Measurements from ENCODE around the gene PTTG1IP.

PTTG1IP gene

DNA sequence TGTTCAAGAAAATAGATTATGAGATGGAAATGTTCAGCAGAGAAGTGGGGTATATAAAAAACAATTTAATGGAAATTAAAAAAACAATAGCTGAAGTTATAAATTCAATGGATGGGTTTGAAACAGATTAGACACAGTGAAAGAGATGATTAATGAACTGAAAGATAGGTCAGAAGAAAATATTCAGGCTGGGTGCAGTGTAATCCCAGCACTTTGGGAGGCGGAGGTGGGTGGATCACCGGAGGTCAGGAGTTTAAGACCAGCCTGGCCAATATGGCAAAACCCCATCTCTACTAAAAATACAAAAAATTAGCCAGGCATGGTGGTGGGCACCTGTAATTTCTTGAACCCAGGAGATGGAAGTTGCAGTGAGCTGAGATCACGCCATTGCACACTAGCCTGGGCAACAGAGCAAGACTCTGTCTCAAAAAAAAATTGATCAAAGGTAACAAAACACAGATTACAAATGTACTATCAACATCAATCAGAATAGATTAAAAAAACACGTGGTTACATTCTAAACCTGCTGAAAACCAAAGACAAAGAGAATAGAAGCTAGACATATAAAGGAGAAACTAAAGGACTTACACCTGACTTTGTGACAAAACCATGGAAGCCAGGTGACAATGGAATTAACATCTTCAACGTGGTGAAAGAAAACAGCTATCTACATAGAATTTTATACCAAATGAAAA, 50.9 kb downstream of the PTTG1IP start:
- no peak for DNase-seq (ENCODE audit: low read depth)

DNA sequence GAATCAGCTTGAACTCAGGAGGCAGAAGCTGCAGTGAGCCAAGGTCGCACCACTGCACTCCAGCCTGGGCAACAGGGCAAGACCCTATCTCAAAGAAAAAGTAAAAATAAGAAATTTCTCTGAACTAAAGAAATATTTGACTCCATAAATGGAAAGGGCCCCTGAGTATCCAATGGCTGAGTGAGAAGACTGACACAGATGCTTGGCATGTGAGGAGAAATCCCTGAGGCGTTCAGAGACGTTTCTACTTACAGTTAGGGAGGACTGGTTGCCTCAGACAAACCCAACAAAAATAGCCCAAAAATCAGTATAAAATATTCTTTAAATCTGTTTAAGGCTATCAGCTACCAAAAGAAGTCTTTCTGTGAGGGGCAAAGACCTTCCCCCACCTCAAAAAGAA, 52.6 kb downstream of the PTTG1IP start:
- DNase-seq (ENCODE audit: low read depth): no peak

DNA sequence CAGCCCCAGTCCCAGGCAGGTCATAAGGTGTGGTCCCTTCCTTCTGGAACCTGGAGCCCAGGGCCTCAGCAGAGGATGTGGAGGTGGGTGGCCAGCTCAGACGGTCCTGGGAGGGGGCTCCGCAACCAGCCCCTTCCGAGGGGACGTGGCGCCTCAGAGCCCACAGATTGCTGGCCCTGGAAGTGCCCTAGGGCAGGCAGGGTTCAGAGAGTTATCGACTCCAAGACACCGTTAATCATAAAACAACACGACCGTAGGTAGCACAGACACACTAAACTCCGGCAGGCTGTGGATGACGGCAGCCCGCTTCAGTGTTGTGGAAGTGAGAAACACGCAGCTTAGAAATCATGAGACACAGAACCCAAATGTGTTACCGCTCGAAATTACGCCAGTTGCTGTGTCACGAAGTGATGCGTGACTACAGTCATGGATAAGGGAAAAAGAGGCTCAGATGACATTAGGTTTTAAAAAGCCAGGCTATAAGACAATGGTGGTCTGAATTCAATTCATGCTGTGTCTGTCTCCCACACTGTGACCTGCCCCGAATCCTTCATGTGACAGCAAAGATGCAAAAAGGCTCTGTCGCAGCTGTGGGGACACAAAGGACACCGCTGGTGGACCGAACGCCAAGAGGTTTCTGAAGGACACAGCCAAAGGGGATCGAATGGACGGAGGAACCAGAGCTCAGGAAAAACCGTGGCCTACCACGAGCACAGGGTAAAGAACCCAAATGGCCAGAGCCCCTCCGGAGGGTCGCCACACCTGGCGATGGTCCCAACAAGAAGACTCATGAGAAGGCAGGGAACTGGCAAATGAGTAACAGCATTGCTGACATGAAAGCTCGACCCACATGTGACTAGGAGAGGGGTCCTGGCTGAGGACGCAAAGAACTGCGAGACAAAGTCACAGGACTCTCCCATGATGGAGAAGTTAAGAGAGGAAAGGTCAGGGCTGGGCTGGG, 53.9 kb downstream of the PTTG1IP start:
- no peak for DNase-seq (ENCODE audit: low read depth)

DNA sequence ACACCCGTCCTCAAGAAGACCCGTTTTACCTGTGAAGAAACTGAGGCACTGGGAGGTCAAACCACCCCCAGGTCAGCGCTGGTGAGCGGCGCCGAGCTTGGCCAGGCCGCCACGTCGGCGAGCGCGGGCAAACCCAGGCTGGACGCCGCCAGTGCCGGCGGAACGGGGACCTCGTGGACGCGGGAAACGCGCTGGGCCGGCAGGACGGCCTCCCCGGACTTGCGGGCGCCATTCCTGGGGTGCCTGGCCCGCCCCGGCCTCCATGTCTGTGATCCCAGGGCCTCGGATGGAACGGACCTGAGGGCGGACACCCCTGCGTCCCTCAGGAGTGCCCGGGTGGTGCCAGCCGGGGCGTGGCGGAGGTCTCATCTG, 54.9 kb downstream of the PTTG1IP start:
- DNase-seq (ENCODE audit: low read depth): no peak

DNA sequence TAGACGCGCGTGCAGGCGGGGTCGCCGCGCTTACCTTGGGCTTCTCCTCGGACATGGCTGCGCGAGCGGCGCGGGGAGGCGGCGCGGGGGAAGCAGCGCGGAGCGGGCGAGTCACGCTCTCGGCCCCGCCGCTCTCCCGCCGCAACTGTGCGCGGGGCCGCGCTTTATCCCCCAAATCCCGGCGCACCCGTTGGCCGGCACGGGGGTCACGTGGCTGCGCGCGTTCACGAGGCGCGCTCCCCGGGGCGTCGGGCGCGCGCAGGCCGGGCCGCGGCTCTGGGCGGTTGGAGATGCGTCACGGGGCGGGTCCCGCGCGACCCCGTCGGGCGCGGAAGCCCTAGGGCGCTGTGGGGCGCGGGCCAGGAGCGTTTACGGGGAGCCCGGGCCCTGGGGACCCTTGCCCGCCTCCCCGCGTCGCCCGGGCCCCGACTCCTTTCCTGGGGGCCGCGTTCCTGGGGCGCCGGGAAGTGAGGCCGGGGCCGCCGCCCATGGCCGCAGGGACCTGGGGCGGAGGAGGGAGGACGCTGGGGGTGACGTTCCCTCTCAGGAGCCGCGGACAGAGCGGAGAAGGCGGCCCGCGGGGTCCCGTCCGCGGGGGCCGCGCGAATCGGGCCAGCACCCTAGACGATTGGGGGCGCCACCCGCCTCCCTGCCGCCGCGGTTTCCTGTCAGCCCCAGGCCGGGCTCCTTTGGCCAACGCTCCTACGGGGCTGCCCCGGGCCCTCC, 55.4 kb downstream of the PTTG1IP start, which contains the start of gene SUMO3:
Gene SUMO3, minus strand, starts transcription at position 149 of the 726 bp plus-strand sequence. Its CDS starts 94 bp downstream, at position 55.
- DNase-seq (ENCODE audit: low read depth): peak; percentile 80

DNA sequence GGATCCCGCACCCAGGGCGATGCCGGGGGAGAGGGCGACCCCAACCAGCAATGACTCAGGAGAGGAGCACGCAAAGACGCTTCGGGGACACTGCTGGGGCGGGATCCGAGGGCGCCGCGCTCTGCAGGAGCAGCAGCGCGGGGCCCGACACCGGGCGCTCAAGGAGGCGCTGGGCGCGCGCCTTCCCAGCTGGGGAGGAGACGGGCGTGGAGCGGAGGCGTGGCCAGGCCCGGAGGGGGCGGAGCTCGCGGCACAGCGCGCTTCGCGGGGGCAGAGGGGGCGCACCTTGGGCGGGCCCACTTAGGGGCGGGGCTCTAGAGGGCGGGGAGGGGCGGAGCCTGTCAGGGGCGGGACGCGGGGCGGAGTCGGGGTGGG, 56.0 kb downstream of the PTTG1IP start:
- peak; percentile 89 for DNase-seq (ENCODE audit: low read depth)

GRCh38 chr21:44816761-44817505, 56.6 kb downstream of the PTTG1IP start:
- no peak for DNase-seq (ENCODE audit: low read depth)

DNA sequence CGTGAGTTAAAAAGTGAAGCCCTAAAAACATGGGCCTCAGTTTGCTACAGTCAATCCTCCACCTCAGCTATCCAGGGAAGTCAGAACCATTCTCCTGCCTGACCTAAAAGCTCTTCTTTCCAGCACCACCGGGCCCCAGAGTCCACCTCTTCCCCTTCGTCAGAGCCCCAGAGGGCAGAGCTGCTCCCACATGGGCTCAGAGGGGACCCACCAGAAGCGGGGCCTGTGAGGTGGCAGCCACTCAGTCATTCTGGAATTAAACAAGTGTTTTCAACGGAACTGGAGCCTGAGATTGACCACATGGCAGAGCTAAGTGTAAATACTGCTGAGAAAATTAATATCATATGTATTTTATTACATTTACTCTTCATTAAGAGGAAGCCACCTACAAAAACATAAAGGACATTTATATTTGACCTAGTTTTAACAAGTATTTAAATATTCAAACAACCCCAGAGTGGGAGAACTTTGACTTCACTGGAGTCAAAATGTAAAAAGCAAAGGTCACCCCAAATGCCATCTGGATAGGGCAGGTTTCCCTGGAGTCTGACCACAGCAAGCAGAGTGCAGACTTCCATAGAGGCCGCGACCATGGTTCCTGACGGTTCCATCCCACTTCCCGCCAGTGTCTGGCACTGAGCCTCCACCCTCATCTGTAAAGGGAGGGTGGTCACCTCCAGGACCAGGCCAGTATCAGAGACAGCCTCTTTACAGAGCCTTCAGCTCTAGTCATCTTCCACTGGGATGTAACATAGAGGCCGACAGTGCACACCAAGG, 57.5 kb downstream of the PTTG1IP start:
- no peak for DNase-seq (ENCODE audit: low read depth)

GRCh38 chr21:44815225-44815624, 58.3 kb downstream of the PTTG1IP start:
- no peak for DNase-seq (ENCODE audit: low read depth)

DNA sequence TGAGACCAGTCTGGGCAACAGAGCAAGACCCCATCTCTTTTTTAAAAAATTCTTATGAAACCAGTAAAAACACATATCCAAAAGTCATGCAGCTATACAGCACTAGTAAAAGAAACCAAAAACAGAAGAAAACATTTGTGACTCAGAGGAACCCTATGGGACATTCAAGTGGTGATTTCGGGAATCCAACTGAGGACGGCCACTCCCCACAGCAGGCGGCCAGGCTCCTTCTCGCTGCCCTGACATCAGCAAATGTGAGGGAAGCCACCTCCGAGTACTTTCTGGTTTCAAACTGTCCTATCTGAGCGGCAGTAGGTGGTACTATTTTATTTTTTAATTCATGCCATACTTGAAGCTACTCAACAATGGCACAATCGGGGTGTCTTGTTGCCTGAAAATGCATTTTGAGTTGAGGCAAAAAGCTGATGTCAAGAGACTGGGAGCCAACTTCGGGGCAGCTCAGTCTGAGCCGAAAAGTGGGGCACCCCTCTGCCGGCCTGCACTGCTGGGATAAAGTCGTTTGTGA, 58.9 kb downstream of the PTTG1IP start:
- no peak for DNase-seq (ENCODE audit: low read depth)

GRCh38 chr21:44813727-44814126, 59.8 kb downstream of the PTTG1IP start:
- DNase-seq (ENCODE audit: low read depth): no peak

DNA sequence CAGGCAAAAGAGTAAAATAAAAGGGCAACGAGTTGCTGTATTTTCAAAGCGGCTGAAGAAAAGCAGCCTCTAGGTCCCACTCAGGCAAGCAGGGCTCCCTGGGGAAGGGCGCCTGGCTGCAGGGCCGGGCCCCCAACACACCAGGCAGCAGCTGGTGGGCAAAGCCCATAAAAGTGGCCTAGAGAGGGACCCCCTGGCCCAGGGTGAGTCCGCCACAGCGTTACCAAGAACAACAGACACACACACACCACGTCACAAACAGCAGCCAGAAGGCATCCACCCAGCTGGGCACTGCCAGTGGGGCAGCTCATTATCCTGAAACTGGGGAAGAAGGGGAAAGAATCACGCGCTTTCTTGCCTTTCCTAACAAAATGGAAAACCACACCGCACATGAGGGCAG, 60.3 kb downstream of the PTTG1IP start:
- no peak for DNase-seq (ENCODE audit: low read depth)

- DNase-seq (ENCODE audit: low read depth): no peak
These were observed 60.9 kb downstream of the PTTG1IP start for GRCh38 chr21:44812640-44813039.

DNA sequence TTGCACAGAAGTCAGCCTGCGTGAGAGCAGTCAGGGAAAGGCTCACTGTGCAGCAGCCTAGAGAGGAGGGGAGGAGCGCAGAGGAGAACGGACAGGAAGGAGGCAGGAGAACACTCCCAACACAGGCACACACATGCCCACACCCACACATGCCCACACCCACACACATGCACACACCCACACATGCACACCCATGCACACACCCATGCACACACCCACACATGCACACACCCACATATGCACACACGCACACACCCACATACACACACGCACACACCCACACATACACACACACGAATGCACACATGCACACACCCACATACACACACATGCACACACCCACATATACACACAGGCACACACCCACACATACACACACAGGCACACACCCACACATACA, 62.7 kb downstream of the PTTG1IP start:
- no peak for DNase-seq (ENCODE audit: low read depth)

GRCh38 chr21:44805859-44806258, 67.6 kb downstream of the PTTG1IP start:
- no peak for DNase-seq (ENCODE audit: low read depth)

GRCh38 chr21:44805226-44805625, 68.3 kb downstream of the PTTG1IP start:
- DNase-seq (ENCODE audit: low read depth): no peak

DNA sequence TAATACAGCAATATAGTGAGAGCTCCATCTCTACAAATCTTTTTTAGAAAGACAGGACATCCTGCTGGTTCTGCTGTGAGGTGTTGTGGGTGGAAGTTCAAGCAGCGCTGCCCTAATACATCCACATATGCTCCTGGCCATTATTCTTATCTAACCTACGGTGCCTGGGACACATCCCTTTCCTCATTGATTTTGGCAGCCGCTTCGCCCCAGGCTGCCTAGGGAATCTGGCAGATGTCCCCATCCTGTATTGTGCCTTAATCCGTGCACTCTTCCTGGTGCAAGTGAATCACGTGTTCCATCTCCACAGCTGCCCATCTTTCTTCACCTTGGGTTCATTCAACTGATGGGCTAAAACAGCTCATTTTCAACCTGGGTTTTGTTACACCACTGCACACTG, 68.7 kb downstream of the PTTG1IP start:
- DNase-seq (ENCODE audit: low read depth): no peak

GRCh38 chr21:44803651-44804050, 69.8 kb downstream of the PTTG1IP start:
- DNase-seq (ENCODE audit: low read depth): no peak

DNA sequence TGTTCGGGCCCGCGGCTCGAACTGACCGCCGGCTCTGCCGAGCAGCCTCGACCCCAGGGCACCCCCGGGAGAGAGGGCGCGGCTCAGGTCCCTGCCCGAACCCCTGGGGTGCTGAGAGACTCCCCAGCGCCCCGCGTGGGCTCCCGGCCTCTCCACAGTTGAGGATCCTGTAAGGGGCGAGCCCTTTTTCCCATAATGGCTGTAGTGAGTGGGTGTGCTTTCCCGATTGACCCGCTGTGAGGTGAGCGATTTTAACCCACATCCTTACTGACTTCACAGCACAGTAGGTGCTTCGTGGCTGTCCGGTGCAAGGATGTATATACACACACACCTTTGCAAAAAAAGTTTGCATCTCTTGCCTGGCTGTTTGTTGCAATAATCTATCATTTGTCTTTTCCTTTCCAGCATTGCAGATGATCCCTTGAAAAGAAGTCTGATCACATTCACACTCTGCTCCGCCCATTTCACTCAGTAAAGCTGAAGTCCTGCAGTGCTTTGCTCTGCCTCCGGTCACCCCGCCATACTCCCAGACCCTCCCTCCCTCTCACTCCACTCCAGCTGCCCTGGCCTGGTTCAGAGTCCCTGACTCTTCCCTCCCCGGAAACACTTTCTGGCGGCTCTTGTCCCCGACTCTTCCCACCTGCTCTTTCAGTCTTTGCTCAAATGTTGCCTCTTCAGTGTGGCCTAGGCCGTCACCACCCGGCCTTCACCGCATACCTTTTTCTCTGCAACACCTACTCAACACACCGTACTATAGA, 70.9 kb downstream of the PTTG1IP start:
- no peak for DNase-seq (ENCODE audit: low read depth)
